Colonic mucosa (tissue), 4 donors: ENCODE measurements around the gene CD93. TPM values are rescaled to one million over a fixed set of nuclear protein-coding genes. Genes with fewer than 3 reads are reported as not detected.

Experiments used
- DNase-seq: peaks from one replicate; pipeline ENCODE4 v3.0.0-alpha.2; 2020
- H3K27ac ChIP-seq: fragments of 200-600 bp; one replicate; pipeline ENCODE4 v1.8.0; 2021
- H3K27me3 ChIP-seq: fragments of 200-600 bp; one replicate; pipeline ENCODE4 v1.8.0; 2021
- H3K36me3 ChIP-seq: fragments of 200-600 bp; one replicate; pipeline ENCODE4 v1.8.0; 2021
- H3K4me1 ChIP-seq: fragments of 200-600 bp; one replicate; pipeline ENCODE4 v1.8.0; 2021; ENCODE audit warnings: mild to moderate bottlenecking
- H3K4me3 ChIP-seq: fragments of 200-600 bp; one replicate; pipeline ENCODE4 v1.8.0; 2021
- H3K9ac ChIP-seq, 2 donors: one replicate each; pipeline ENCODE4 v1.7.0; 2013; ENCODE audit warnings: control low read depth in 2 of 2, low read depth in 2 of 2, low read length in 2 of 2
- H3K9me3 ChIP-seq: fragments of 200-600 bp; one replicate; pipeline ENCODE4 v1.8.0; 2021
- intact Hi-C: fragments of 100-400 bp; cut with DNase I; formaldehyde crosslinking; loops from one replicate; pipeline ENCODE4 v1.14.1; 2022
- total RNA-seq, 2 donors: library from RNA; stranded (reverse); fragmentation: NEBNext Ultra II Directional in 1 of 2; extraction: Animal tissue kit (Norgen Biotek cat#: 25700) in 1 of 2; gene quantifications; one replicate each; pipeline ENCODE4 v1.2.1, GENCODE V29; 2021
- TF ChIP-seq, protein P1 (sequence below): fragments of 200-600 bp; IDR thresholded peaks from one replicate; pipeline ENCODE4 v1.8.0; 2022; ENCODE audit warnings: antibody characterized with exemption, mild to moderate bottlenecking
- donor health status: healthy.
- donor health status: DM: no; HTN: no; CAD: no.
- donor health status: DM: no; HTN: no; CAD: no.

CD93 gene
- total RNA-seq, 2 donors from 2014 or later, result 5.3 to 20.3 TPM

DNA sequence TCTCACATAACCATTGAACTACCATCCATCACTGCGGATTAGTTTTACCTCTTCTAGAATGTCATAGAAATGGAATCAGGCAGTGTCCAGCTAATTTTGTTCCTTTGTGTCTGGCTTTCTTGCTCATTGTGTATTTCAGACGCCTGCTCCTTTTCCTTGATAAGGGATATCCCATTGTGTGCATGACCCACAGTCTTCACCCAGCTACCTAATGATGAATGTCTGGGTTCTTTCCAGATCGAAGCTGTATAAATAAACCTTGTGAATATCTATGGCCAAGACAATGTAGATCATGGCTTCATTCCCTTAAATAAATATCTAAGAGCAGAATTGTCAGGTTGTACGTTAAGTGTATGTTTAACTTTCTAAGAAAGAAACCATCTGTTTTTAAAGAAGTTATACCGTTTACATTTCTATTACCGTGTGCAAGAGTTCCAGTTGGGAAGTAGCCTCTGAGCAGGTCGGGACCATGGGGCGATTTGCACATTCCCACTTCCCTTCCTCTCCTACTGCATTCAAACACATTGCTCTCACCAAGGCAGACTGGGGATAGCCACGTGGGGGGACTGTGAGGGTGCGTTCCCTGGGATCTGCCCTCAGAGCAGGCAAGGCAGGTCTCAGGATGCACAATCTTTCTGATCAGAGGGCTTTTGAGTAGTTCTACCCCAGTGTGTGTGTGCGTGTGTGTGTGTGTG is 13.1 kb downstream of the CD93 start:
- intact Hi-C loops, result no loop called here
- no peaks in the 10 kb centered on the region for H3K36me3 ChIP-seq
- no peak overlapping the region for H3K9ac ChIP-seq
- TF ChIP-seq, protein P1, sequence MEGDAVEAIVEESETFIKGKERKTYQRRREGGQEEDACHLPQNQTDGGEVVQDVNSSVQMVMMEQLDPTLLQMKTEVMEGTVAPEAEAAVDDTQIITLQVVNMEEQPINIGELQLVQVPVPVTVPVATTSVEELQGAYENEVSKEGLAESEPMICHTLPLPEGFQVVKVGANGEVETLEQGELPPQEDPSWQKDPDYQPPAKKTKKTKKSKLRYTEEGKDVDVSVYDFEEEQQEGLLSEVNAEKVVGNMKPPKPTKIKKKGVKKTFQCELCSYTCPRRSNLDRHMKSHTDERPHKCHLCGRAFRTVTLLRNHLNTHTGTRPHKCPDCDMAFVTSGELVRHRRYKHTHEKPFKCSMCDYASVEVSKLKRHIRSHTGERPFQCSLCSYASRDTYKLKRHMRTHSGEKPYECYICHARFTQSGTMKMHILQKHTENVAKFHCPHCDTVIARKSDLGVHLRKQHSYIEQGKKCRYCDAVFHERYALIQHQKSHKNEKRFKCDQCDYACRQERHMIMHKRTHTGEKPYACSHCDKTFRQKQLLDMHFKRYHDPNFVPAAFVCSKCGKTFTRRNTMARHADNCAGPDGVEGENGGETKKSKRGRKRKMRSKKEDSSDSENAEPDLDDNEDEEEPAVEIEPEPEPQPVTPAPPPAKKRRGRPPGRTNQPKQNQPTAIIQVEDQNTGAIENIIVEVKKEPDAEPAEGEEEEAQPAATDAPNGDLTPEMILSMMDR, result no peak
- H3K27me3 ChIP-seq, result no peaks in the 10 kb centered on the region
- H3K4me3 ChIP-seq, result no peak overlapping the region
- no peaks in the 10 kb centered on the region for H3K4me1 ChIP-seq
- no peak for DNase-seq
- H3K9me3 ChIP-seq, result no peaks in the 10 kb centered on the region
- no peak overlapping the region for H3K27ac ChIP-seq

DNA sequence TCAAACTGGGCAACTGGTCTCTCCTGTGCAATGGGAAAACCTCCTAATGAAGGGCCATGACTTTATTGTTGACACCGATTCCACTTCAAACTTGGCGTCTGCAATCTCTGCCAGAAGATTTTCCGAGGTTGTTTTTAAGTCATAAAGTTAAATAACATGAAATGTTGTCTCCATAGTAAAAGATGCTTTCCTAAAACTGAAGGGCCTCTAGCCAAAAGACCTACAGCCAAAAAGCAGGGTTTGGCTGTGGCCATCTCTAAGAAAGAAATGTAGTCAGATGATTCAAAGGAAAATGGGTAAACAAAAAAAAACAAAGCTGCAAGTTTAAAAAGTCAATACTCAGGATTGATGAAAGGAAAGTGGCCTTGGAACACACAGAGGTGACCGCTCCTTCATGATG is 14.1 kb downstream of the CD93 start:
- intact Hi-C loops, result no loop called here
- DNase-seq, result no peak
- H3K9ac ChIP-seq, result no peak overlapping the region
- H3K9me3 ChIP-seq, result no peaks in the 10 kb centered on the region
- no peak overlapping the region for H3K4me3 ChIP-seq
- no peak overlapping the region for H3K27ac ChIP-seq
- H3K4me1 ChIP-seq, result no peaks in the 10 kb centered on the region
- TF ChIP-seq, protein P1, result no peak
- no peaks in the 10 kb centered on the region for H3K27me3 ChIP-seq
- no peaks in the 10 kb centered on the region for H3K36me3 ChIP-seq

DNA sequence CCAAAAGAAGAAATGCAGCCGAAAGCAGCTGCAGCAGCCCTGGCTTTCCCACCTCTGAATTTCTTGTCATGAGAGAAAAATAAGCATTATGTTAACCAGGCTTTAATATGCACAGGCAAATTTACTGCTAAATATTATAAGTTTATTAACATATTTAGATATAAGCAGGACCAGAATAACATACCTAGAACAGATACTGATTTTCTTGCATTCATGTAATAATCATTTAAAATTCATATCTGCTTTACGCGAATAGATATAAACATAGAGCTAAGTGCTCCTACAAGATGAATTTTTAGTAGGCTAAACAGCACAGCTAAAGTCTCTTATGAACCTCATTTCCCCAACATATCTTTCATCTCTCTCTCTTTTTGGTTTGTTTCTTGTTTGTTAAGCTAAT is 14.7 kb downstream of the CD93 start:
- no peak for DNase-seq
- intact Hi-C loops, result no loop called here
- Histone ChIP-seq H3K36me3 (no peaks in the 10 kb centered on the region), H3K4me1 (no peaks in the 10 kb centered on the region), H3K9ac (no peak overlapping the region), H3K27me3 (no peaks in the 10 kb centered on the region), H3K9me3 (no peaks in the 10 kb centered on the region), H3K27ac (no peak overlapping the region), H3K4me3 (no peak overlapping the region)
- TF ChIP-seq, protein P1, result no peak

DNA sequence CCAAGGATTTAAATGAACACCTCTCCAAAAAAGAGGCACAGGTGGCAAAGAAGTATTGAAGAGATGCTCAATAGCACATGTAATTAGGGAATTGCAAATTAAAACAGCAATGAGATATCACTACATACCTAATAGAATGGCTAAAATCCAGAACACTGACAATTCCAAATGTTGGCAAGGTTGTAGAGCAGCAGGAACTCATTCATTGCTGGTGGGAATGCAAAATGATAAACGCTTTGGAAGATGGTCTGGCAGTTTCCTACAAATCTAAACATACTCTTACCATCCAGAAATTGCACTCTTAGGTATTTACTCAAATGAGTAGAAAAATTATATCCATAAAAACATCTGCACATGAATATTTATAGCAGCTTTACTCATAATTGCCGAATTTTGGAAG is 17.0 kb downstream of the CD93 start:
- intact Hi-C loops, result no loop called here
- Histone ChIP-seq H3K36me3 (no peaks in the 10 kb centered on the region), H3K27me3 (no peaks in the 10 kb centered on the region), H3K27ac (no peak overlapping the region), H3K9ac (no peak overlapping the region), H3K9me3 (no peaks in the 10 kb centered on the region), H3K4me3 (no peak overlapping the region), H3K4me1 (no peaks in the 10 kb centered on the region)
- TF ChIP-seq, protein P1, result no peak
- no peak for DNase-seq

DNA sequence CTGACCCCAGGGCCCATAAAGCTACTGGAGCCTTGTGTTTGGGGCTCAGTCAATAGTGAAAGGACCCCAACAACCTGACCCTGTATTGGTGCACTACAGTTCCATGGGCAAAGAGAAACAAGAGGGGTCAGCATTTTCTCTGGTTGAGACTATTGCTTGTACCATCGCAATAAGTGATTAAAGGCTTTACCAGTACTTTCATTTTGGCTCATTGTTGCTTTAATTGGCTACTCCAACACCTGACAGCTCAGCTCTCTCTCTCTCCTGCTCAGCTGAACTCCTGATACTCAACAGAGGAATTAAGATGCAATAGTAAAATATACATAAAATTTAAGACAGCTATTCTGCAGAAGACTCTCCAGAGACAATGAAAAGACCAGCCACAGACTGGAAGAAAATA is 17.8 kb downstream of the CD93 start:
- Histone ChIP-seq H3K4me3 (no peak overlapping the region), H3K9me3 (no peaks in the 10 kb centered on the region), H3K36me3 (no peaks in the 10 kb centered on the region), H3K4me1 (no peaks in the 10 kb centered on the region), H3K27ac (no peak overlapping the region), H3K9ac (no peak overlapping the region), H3K27me3 (no peaks in the 10 kb centered on the region)
- DNase-seq, result no peak
- TF ChIP-seq, protein P1, result no peak
- intact Hi-C loops, result no loop called here
